DOHH2 (cell line): ENCODE data around the gene AGBL1.

Experiments
- H3F3A ChIP-seq: fragments of 200-600 bp; sonication (generic), shearing (Covaris generic); 2 replicates; pipeline ENCODE4 v1.6.0; 2016; ENCODE audit warnings: antibody characterized with exemption, mild to moderate bottlenecking; ENCODE audit not compliant: control insufficient read depth, insufficient read depth
- H3K27ac ChIP-seq: fragments of 200-600 bp; sonication (generic); 2 replicates; pipeline ENCODE4 v1.5.1; 2014; ENCODE audit warnings: low read depth, mild to moderate bottlenecking, low read length, moderate library complexity
- H3K27me3 ChIP-seq: fragments of 200-600 bp; sonication (generic); 2 replicates; pipeline ENCODE4 v1.6.1; 2014; ENCODE audit warnings: mild to moderate bottlenecking, low read length, mixed read lengths; ENCODE audit not compliant: control insufficient read depth
- H3K36me3 ChIP-seq: fragments of 200-600 bp; sonication (generic); 2 replicates; pipeline ENCODE4 v1.6.1; 2014; ENCODE audit warnings: mild to moderate bottlenecking, low read length, moderate library complexity, mixed read lengths; ENCODE audit not compliant: control insufficient read depth
- H3K4me1 ChIP-seq: fragments of 200-600 bp; sonication (generic); 2 replicates; pipeline ENCODE4 v1.6.1; 2014; ENCODE audit warnings: mild to moderate bottlenecking, low read length, mixed read lengths; ENCODE audit not compliant: control insufficient read depth
- H3K4me2 ChIP-seq: fragments of 200-600 bp; sonication (generic); 2 replicates; pipeline ENCODE4 v1.6.0; 2014; ENCODE audit warnings: mild to moderate bottlenecking, low read length, moderate library complexity
- H3K4me3 ChIP-seq: fragments of 200-600 bp; sonication (generic); 2 replicates; pipeline ENCODE4 v1.5.1; 2014; ENCODE audit warnings: mild to moderate bottlenecking, low read length, mixed read lengths
- H3K79me2 ChIP-seq: fragments of 200-600 bp; sonication (generic); 2 replicates; pipeline ENCODE4 v1.6.1; 2014; ENCODE audit warnings: mild to moderate bottlenecking, low read length, mixed read lengths; ENCODE audit not compliant: control insufficient read depth
- H3K9me2 ChIP-seq: fragments of 200-600 bp; sonication (generic); replicated peaks from 2 replicates; pipeline ENCODE4 v1.6.1; 2014; ENCODE audit warnings: mild to moderate bottlenecking, low read length, mixed read lengths; ENCODE audit not compliant: control insufficient read depth
- H3K9me3 ChIP-seq: fragments of 200-600 bp; sonication (generic); 2 replicates; pipeline ENCODE4 v1.6.1; 2014; ENCODE audit warnings: antibody characterized with exemption, low read length, mixed read lengths; ENCODE audit not compliant: control insufficient read depth, insufficient read depth
- H4K20me1 ChIP-seq: fragments of 200-600 bp; sonication (generic); 2 replicates; pipeline ENCODE4 v1.6.0; 2014; ENCODE audit warnings: low read depth, mild to moderate bottlenecking, antibody characterized with exemption, low read length, moderate library complexity; ENCODE audit not compliant: control insufficient read depth, insufficient read depth
- CTCF ChIP-seq: fragments of 200-600 bp; sonication (generic); IDR thresholded peaks from one replicate; pipeline ENCODE4 v1.5.1; 2014; ENCODE audit warnings: antibody characterized with exemption, mild to moderate bottlenecking, low read depth, low read length; ENCODE audit not compliant: poor library complexity, severe bottlenecking
- EZH2phosphoT487 ChIP-seq: fragments of 200-600 bp; sonication (generic); IDR thresholded peaks from 2 replicates; pipeline ENCODE4 v1.6.1; 2017; ENCODE audit warnings: borderline replicate concordance, mild to moderate bottlenecking, antibody characterized with exemption, low read length, moderate library complexity, mixed read lengths

AGBL1 gene

GRCh38 chr15:86762874-86763273, 683.2 kb downstream of the AGBL1 start:
- H3K79me2 ChIP-seq = no peaks in the 10 kb centered on the region
- no peaks in the 10 kb centered on the region for H3K9me2 ChIP-seq
- no peaks in the 10 kb centered on the region for H3K27me3 ChIP-seq
- H3K4me1 ChIP-seq = no peaks in the 10 kb centered on the region
- no peaks in the 10 kb centered on the region for H3K9me3 ChIP-seq
- H4K20me1 ChIP-seq = no peaks in the 10 kb centered on the region
- TF ChIP-seq EZH2phosphoT487 (no peak), CTCF (no peak)
- no peak overlapping the region for H3K4me2 ChIP-seq
- no peak overlapping the region for H3K27ac ChIP-seq
- H3K36me3 ChIP-seq = no peaks in the 10 kb centered on the region
- H3F3A ChIP-seq = no peaks in the 10 kb centered on the region
- no peak overlapping the region for H3K4me3 ChIP-seq

GRCh38 chr15:86764021-86764420, 684.4 kb downstream of the AGBL1 start:
- Histone ChIP-seq H3K27me3 (no peaks in the 10 kb centered on the region), H3K4me2 (no peak overlapping the region), H3K4me1 (no peaks in the 10 kb centered on the region), H3K4me3 (no peak overlapping the region), H3K9me3 (no peaks in the 10 kb centered on the region), H3K36me3 (no peaks in the 10 kb centered on the region), H3K27ac (no peak overlapping the region), H3K79me2 (no peaks in the 10 kb centered on the region), H4K20me1 (no peaks in the 10 kb centered on the region), H3F3A (no peaks in the 10 kb centered on the region), H3K9me2 (no peaks in the 10 kb centered on the region)
- TF ChIP-seq CTCF (no peak), EZH2phosphoT487 (no peak)

- no peak overlapping the region for H3K27ac ChIP-seq
- H3K36me3 ChIP-seq = no peaks in the 10 kb centered on the region
- no peaks in the 10 kb centered on the region for H3F3A ChIP-seq
- no peak for TF ChIP-seq CTCF
- TF ChIP-seq EZH2phosphoT487 = no peak
- H3K27me3 ChIP-seq = no peaks in the 10 kb centered on the region
- H3K79me2 ChIP-seq = no peaks in the 10 kb centered on the region
- H3K4me1 ChIP-seq = no peaks in the 10 kb centered on the region
- H3K4me2 ChIP-seq = no peak overlapping the region
- H3K4me3 ChIP-seq = no peak overlapping the region
- no peaks in the 10 kb centered on the region for H4K20me1 ChIP-seq
- H3K9me3 ChIP-seq = no peaks in the 10 kb centered on the region
- H3K9me2 ChIP-seq = no peaks in the 10 kb centered on the region
Measured at GRCh38 chr15:86765281-86765680, 685.6 kb downstream of the AGBL1 start.
